Stimulated activated CD8-positive, alpha-beta memory T cell treated with anti-CD3 and anti-CD28 coated beads, Interleukin-4, amount 100 ng/mL, for 1 hour (primary cell): ENCODE data around the gene KLHL10.

Experiments
- DNase-seq, 2 donors: peaks; one replicate each; pipeline ENCODE4 v3.0.0-alpha.2; 2020; ENCODE audit warnings: low read depth in 2 of 2, low spot score in 1 of 2

KLHL10 gene

GRCh38 chr17:41837761-41838538, at the start of gene KLHL10:
KLHL10 (plus strand) TSS chr17:41837825; CDS start chr17:41837933, 108 bp downstream.
- DNase-seq = no peak

GRCh38 chr17:41792845-41793783, 44.5 kb upstream of the KLHL10 start:
- DNase-seq = no peak

GRCh38 chr17:41793784-41794539, 43.7 kb upstream of the KLHL10 start:
- no peak for DNase-seq

DNA sequence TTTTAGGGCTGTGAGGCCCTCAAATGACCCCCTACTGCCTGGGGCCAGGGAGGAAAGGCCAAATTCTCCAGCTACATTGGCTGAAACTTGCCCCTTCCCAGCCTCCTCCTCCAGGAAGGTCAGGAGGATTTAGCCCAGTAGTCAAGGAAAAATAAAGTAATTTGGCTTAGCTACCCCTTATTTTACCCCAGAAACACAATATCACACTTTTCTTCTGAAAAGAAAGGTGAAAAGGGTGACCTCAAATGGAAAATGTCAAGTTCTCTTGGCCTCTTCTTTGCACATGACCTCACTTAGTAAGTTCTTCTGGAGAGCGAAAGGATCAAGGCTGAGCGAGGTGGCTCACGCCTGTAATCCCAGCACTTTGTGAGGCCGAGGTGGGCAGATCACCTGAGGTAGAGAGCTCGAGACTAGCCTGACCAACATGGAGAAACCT, 43.1 kb upstream of the KLHL10 start:
- no peak for DNase-seq

DNA sequence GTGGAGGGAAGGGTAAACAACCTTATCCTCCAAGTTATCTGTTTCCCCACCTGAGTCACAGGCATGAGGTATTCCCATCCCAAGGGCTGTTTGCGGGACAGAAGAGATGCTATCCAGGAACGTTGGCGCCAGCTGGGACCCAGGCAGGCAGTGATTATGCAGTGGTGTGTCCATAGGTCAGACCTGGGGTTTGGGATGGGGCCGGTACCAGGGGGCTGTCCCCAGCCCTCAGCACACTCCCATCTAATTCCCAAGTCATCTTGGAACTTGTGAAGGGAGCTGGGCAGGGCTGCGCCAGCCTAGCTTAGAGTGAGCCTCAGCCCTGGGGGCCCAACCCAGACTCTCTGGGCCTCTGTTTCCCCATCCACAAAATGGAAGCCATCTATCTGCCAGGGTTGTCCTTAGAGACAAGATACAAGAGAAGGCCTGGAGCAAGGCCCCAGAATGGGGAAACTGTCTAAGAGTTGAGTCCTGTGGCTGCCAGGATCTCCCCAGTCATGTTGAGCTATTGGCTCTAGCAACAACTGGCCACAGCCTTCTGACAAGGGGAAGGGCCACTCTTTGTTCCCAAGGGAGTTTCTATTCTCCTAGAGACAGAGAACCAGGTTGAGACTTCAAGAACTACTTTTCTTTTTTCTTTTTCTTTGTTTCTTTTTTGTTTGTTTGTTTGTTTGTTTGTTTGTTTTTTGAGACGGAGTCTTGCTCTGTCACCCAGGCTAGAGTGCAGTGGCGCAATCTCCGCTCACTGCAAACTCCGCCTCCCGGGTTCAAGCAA, 41.3 kb upstream of the KLHL10 start:
- no peak for DNase-seq

DNA sequence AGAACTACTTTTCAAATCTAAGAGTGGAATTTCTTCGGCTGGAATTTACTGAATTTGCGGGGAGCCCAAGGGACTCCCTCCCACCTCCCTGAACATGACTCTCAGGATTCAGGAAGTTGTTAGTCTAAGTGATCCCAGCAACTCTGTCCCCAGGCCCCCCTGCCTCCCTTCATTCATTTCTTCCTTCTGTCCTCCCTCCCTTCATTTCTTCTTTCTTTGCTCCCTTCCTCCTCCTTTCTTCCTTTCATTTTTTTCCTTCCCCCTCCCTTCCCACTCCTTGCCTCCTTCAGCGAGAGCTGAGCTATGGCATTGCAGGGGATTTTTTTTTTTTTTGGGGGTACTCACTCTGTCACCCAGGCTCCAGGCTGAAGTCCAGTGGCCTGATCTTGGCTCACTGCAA, 40.2 kb upstream of the KLHL10 start:
- DNase-seq = no peak

DNA sequence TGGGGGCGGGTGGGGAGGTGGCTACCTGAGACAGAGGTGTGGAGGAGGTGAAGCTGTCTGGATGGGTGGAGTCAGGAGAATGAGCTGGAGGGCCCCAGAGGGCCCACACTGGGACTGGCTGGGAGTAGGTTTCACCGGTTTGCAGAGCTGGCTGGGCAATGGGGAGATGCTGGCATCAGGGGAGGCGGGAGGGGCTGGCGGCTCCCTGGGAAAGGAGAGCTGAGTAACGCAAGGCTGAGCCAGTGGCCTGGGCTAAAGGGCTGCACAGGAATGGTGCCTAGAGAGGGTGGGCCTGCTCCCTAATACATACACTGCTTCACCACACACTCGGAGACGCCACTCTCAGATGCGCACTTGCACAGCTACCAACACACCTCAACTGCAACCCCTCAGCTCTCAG, 38.3 kb upstream of the KLHL10 start:
- no peak for DNase-seq

DNA sequence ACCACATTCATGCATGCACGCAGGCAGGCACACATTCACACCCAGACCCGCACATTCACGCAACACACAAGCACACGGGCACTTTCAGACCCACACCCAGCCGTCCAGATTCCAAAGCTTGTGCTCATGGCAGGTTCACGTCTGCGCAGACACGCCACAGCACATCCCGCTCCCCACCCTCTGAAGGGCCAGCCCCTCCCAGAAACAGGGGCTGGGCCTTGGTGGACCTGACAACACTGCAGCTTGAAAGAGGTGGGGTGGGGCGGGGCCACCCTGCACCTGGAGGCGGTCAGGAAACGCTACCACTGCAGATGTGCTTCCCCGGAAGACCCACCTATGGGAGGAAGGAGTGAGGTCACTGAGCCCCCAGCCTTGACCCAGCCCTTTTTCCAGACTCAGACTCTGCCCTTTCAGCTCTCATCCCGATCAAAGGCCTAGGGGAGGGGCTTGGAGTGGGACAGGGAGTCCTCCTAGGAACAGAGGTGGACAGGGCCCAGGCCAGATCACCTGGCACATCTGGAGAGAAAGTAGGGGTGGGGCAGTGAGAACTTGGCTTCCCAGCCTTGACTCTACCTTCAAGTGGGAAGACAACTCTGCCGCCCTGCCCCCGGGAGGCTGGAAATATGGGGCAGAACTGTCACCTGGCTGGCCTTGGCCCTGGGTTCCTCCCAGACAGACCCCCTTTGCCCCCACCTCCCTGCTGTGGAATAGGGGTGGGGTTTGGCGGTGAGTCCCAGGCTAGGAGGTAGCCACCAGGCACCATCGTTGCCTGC, 36.8 kb upstream of the KLHL10 start:
- DNase-seq = no peak

DNA sequence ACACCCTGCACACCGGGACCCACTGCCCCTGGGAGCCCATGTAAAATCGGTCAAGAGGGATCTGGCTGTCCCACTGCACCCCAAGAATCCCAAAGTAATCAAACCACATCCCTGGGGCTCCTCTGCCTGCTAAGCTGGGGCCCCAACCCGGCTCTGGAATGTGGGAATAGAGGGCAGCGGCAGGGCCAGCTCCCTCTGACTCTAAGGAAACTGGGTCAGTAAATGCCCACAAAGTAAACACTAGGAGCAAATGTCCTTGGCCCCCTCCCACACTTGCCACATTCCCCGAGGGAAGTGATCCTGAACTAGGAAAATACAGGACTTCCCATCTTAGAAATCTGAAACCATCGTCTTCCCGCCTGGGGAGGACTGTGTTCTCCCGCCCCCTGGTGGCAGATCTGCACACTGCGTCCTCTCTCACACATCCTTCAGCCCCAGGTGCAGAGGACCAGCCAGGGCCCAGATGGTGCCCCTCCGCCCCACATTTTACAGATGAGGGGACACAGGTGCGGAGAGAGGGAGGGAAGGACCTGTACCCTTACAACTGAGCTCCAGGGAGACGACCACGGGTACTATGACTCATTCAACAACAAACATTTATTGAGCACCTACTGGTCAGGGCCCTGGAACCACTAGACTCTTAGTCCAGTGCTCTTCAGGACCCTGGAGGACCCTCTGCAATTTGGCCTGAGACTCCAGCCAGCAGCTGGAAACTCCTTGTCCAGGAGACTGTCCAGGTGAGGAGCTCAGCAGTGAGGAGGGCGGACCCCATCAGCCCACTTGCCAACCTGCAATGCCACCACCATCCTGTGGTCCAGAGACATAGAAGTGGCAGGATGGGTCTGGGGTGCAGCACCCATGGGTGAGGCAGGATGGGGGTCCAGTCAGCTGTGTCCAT, 36.0 kb upstream of the KLHL10 start:
- peak; percentile 54 to 58 for DNase-seq

DNA sequence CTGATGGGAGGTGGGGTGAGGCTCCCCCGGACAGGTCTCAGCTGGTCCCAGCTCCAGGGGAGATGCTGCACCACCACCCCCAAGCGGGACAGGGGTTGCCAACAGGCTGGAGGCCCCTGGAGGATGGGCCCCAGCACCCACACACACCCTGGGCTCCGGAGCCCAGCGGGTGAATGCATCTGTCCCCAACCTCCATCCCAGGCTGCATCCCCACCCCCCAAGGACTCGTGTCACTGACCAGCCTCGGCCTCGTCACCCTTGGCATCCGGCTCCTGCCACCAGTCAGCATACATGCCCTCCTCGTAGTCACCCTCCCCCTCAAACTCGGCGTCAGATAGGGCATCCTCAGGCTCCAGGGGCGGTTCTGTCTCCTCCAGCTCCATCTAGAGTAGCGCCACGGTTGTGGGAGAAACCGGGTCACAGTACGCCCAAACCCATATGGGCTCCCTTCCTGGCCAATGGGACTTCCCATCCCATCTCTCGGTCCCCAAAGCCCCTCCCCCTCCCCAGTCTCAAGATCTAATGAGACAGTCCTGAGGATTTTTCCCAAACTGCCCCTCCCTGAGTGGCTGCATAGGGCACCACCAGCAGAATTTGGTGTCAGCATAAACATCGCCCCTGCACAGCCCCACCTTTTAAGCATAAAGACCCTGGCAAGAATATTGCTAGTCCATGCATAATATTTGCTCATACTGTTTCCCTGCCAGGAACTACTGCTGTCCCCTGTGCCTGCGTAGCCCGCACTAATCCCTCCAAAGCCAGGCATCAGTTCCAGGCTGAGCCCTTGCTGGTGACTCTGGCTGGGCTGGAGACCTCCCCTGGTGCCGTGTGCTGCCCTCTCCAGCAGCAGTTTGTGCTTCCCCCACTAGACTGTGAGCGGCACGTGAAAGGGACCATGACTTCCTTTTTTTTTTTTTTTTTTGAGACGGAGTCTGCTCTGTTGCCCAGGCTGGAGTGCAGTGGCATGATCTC, 34.3 kb upstream of the KLHL10 start:
- DNase-seq = no peak

GRCh38 chr17:41806685-41807445, 30.8 kb upstream of the KLHL10 start:
- DNase-seq = no peak

- no peak for DNase-seq
These were observed 26.7 kb upstream of the KLHL10 start for GRCh38 chr17:41810659-41811548.

DNA sequence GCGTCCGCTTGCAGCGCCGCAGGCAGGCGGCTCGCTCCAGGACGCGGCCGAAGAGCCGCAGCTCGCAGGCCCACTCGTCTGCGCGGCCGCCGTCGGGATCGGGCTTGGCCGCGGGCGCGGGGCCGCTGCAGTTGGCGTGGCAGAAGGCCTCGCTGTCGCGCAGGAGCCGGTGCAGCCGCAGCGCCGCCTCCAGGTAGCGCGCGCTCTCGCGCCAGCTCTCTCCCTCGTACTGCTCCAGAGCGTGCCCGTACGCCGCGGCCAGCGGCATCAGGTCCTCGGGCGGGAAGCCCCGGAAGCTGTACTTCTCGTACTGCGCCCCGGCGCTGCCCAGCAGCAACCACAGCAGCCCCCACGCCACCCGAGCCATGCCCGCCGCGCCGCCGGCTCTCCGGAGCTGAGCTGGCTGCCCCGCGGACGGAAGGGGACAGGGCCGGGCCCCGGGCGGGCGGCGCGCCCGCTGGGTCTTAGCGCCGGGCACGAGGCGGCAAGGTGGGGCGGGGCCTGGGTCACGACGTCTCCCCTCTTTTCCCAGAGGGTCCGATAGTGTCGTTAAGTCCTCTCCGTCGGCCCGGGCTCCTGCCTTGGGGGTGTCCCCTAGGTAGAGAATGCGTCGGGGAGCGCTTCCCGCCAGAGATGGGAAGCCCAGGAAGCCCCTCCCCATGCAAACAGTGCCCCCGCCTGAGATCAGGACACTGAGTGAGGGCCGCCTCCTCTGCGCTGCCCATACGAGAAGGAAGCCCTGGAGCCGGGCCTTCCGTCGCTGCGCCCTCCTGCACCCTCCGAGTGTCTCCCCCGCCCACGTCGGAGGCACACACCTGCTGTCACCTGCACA, 25.9 kb upstream of the KLHL10 start, which contains the start of gene P3H4:
Gene P3H4 (minus strand): TSS at position 401 of the 832 bp plus-strand sequence. CDS start 34 bp downstream, at position 367.
- peak; percentile 28 to 52 for DNase-seq

- peak; percentile 15 to 27 for DNase-seq
These were observed 25.1 kb upstream of the KLHL10 start, which contains the start of gene FKBP10 for GRCh38 chr17:41812381-41813151. FKBP10 (plus strand) TSS chr17:41813004; CDS start chr17:41813035, 31 bp downstream.
